ENCODE data around the gene TBX6. TPM values are rescaled to one million over a fixed set of nuclear protein-coding genes. Genes with fewer than 3 reads are reported as not detected.

The TBX6 gene
- total and polyA plus RNA-seq, 2 of the 4 experiments (the other 2 are of a cell fraction): 0.10 TPM; not detected in 1

- CTCF ChIA-PET: interaction anchor here (1.2 to 1.4 kb wide), 3 partner anchors 9 to 11 kb away, joined by 3 to 7 read pairs (median 4); no protein-coding TSS in a partner anchor
- intact Hi-C loops (cut with micrococcal nuclease) (loop anchor here (5.0 kb wide), 1 partner anchor 300 kb away; no protein-coding TSS in a partner anchor), dilution Hi-C loops (cut with HindIII; ENCODE audit: low sequenced_read_pairs, unreplicated experiment) (no loop called here), in situ Hi-C loops (cut with MboI; ENCODE audit: low sequenced_read_pairs) (no loop called here)
- H3K9me3 ChIP-seq (ENCODE audit: control insufficient read depth, insufficient read depth, low read length): no peaks in the 10 kb centered on the region
- H3K79me1 ChIP-seq (ENCODE audit: low read depth in 1 of 2, low read length in 2 of 2): no peaks in the 10 kb centered on the region; a peak in 1 of 4 replicates
- peaks cover 40% of the 10 kb centered on the region for H3K36me3 ChIP-seq (ENCODE audit: control insufficient read depth, insufficient read depth, low read length)
- no peak overlapping the region; the same call in 1 of the 2 replicates for H2AK5ac ChIP-seq (ENCODE audit: low read depth, low read length)
- no peak overlapping the region for H2BK20ac ChIP-seq (ENCODE audit: low read depth, low read length)
- H3K9ac ChIP-seq (ENCODE audit: low read depth, low read length): no peak overlapping the region
- no peak overlapping the region for H3K4ac ChIP-seq (ENCODE audit: low read depth, low read length)
- no peaks in the 10 kb centered on the region; the same call in 1 of the 2 replicates for H3K4me1 ChIP-seq (ENCODE audit: control insufficient read depth, insufficient read depth, low read length)
- no peak overlapping the region for H4K8ac ChIP-seq (ENCODE audit: low read depth in 2 of 2, low read length in 2 of 2)
- no peak overlapping the region for H2BK15ac ChIP-seq (ENCODE audit: low read depth, low read length)
- no peak overlapping the region for H3K4me2 ChIP-seq (ENCODE audit: low read depth, low read length)
- no peak overlapping the region for H4K91ac ChIP-seq (ENCODE audit: insufficient read depth, low read depth, low read length)
- POLR2A ChIA-PET (ENCODE audit: unreplicated experiment): no interaction called here
- H3K23ac ChIP-seq (ENCODE audit: low read depth, low read length): no peak overlapping the region
- H3K56ac ChIP-seq (ENCODE audit: extremely low read depth, insufficient read depth, low read length): no peak overlapping the region
- BruUV-seq (replicated peaks): no TSS peak
- peak overlapping the region; percentile 78 for H2AK9ac ChIP-seq (replicated peaks; ENCODE audit: low read depth, low read length, poor library complexity)
- H4K20me1 ChIP-seq (ENCODE audit: insufficient read depth, low read length): no peaks in the 10 kb centered on the region
- H2AFZ ChIP-seq (replicated peaks; ENCODE audit: low read length, poor library complexity): peak overlapping the region; percentile 61
- H3K9me1 ChIP-seq (ENCODE audit: insufficient read depth, low read length): no peaks in the 10 kb centered on the region
- H3K27ac ChIP-seq (ENCODE audit: insufficient read depth, low read length): no peak overlapping the region
- no peak overlapping the region for H4K5ac ChIP-seq (ENCODE audit: low read depth, low read length)
- DNase-seq: peak; percentile 42
- no peak overlapping the region for H3K4me3 ChIP-seq (ENCODE audit: insufficient read depth, low read depth, low read length)
- H2BK120ac ChIP-seq (ENCODE audit: low read depth, low read length): no peak overlapping the region
- peak; percentile 65 for ATAC-seq (ENCODE audit: low read depth)
- 86% methylated on average over 13 of the region's 29 CpGs; no CpG with 5 or more reads in 1 of the 2 experiments for WGBS, 2 experiments (ENCODE audit: extremely low coverage in 2 of 2, insufficient read length in 1 of 2)
- H3K18ac ChIP-seq (ENCODE audit: low read depth, low read length): no peak overlapping the region
- H3K27me3 ChIP-seq (ENCODE audit: control insufficient read depth, insufficient read depth, low read length): no peaks in the 10 kb centered on the region
- H2BK5ac ChIP-seq (ENCODE audit: low read depth, low read length, poor library complexity, severe bottlenecking): no peak overlapping the region
- no peak overlapping the region for H3K14ac ChIP-seq (replicated peaks; ENCODE audit: low read depth, low read length)
- TF ChIP-seq NFE2L2 (IDR thresholded peaks at IDR 0.05; ENCODE audit: low read depth, low read length): no peak
- no peak for TF ChIP-seq RCOR1 (IDR thresholded peaks at IDR 0.05; ENCODE audit: insufficient replicate concordance, low read length)
- TF ChIP-seq SMC3 (IDR thresholded peaks at IDR 0.05; ENCODE audit: low read depth, low read length): peak; percentile 47
- TF ChIP-seq MAZ (IDR thresholded peaks at IDR 0.05; ENCODE audit: borderline replicate concordance, low read depth, low read length): no peak
- no peak for TF ChIP-seq USF2 (IDR thresholded peaks at IDR 0.05; ENCODE audit: low read depth, low read length)
- no peak for TF ChIP-seq ELK1 (IDR thresholded peaks at IDR 0.05; ENCODE audit: borderline replicate concordance, low read depth, low read length)
- TF ChIP-seq CEBPB (IDR thresholded peaks at IDR 0.05; ENCODE audit: low read depth, low read length): no peak
- TF ChIP-seq FOS (IDR thresholded peaks at IDR 0.05; ENCODE audit: low read depth, low read length): no peak
- TF ChIP-seq POLR2A (IDR thresholded peaks at IDR 0.05; ENCODE audit: low read depth, low read length): no peak
- TF ChIP-seq RFX5 (IDR thresholded peaks at IDR 0.05; ENCODE audit: low read depth, low read length): no peak
- TF ChIP-seq MXI1 (IDR thresholded peaks at IDR 0.05; ENCODE audit: borderline replicate concordance, low read depth, low read length): no peak
- TF ChIP-seq CHD1 (IDR thresholded peaks at IDR 0.05; ENCODE audit: low read depth, low read length): no peak
- TF ChIP-seq BHLHE40 (IDR thresholded peaks at IDR 0.05; ENCODE audit: low read depth, low read length): no peak
- TF ChIP-seq RAD21 (IDR thresholded peaks at IDR 0.05; ENCODE audit: low read length): peak; percentile 73
Observed at GRCh38 chr16:30112197-30113030, 20.7 kb upstream of the TBX6 start.
